Measurements from ENCODE around the gene B4GAT1.
"Not testable (repeated sequence)": the region's sequence is repeated elsewhere in the genome, so short reads cannot be mapped to it uniquely, and the experiment has no call there.

Gene B4GAT1

GRCh38 chr11:66335531-66336233, 11.7 kb downstream of the B4GAT1 start:
- DNase-seq: no peak

- DNase-seq: no peak
Measured at GRCh38 chr11:66334605-66335442, 12.6 kb downstream of the B4GAT1 start.

GRCh38 chr11:66333896-66334604, 13.4 kb downstream of the B4GAT1 start:
- DNase-seq: no peak

GRCh38 chr11:66333220-66333877, 14.1 kb downstream of the B4GAT1 start:
- DNase-seq: no peak

- no peak for DNase-seq
Measured at GRCh38 chr11:66332371-66333219, 14.8 kb downstream of the B4GAT1 start.

- no peak for DNase-seq
Measured at GRCh38 chr11:66331542-66332370, 15.7 kb downstream of the B4GAT1 start.

DNA sequence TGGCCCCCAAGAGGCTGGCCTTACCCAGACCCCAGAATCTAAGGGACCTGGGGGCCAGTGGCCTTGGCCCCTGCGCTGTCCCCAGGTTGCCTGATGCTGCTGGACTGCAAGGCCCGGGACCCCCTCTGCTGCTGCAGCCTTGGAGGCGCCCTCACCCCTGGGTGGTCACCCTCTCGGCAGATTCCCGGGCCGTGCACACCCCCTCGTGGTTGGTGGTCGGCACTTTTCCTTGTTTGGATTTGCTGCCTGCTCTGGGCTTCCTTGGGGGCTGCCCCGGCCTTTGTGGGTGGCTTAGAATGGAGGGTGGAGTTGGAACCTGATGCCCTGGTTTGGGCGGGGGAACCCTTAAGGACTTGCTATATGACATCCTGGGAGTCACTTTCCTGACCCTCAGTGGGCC, 16.5 kb downstream of the B4GAT1 start:
- no peak for DNase-seq

GRCh38 chr11:66329165-66329673, 18.2 kb downstream of the B4GAT1 start:
- DNase-seq: no peak

GRCh38 chr11:66328302-66329144, 18.9 kb downstream of the B4GAT1 start:
- DNase-seq: peak; percentile 79

GRCh38 chr11:66328031-66328301, 19.5 kb downstream of the B4GAT1 start:
- no peak for DNase-seq

DNA sequence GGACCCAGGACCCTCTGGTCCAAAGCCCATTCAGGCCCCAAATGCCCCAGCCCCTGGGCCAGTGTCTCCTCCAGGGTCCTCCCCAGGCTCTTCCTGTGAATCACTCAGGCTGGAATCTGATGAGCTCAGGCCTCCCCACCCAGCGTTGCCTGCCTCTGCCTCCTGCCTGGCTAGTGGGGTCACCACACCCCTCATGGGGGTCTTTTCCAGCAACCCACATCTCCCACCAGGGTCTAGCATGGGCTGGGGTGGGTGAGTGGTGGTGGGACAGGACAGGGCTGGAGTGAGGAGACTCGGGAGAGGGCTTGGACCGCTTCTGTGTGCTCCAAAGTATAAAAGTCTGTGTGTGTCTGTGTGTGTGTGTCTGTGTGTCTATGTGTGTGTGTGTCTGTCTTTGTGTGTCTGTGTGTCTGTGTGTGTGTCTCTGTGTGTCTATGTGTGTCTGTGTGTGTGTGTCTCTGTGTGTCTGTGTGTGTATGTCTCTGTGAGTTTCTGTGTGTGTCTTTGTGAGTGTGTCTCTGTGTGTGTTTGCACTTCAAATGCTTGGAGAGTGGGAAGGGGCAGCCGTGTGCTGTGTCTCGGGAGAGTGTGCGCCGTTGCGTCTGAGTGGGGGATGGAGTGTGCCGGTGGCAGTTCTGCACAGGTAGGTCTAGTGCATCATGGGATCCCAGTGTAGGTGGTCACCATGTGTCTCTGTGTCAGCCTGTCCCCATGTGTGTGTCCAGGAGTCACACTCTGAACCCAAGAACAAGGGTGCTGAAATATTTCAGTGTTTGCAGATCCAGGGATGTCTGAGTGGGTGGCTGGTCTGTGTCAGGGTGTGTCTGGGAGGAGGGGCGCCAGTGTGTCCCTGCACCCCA, 20.0 kb downstream of the B4GAT1 start:
- DNase-seq: no peak

GRCh38 chr11:66326261-66327111, 20.9 kb downstream of the B4GAT1 start:
- DNase-seq: no peak

DNA sequence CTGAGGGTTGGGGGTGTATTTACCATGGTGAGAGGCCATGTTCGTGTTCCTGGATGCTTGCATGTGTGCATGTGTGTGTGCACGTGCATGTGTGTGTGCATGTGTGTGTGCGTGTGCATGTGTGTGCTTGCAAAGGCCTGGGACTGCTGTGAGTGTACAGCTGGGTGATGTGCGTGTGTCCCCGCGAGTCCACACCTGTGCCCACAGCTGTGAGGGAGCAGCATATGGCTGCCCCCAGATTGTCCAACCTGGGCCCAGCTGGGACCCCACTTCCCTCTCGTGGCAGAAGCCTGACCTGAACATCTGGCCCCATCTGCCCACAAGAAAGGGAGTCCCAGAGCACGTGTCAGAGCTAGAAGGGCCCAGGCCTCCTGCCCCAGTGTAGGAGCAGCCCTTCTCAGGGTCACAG, 22.2 kb downstream of the B4GAT1 start:
- DNase-seq: no peak

GRCh38 chr11:66324664-66325063, 22.8 kb downstream of the B4GAT1 start:
- no peak for DNase-seq

DNA sequence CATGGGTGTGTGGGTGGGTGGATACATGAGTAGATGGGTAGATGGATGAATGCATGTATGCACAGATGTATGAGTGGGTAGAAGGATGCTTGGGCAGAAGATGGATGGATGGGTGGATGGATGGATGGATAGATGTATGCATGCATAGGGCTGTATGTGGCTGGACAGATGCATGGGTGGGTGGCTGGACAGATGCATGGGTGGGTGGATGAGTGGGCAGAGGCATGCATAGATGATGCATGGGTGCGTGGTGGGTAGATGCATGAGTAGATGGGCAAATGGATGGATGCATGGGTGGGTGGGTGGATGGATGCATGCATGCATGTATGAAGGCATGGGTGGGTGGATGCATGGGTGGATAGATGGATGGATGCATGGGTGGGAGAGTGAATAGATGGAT, 23.7 kb downstream of the B4GAT1 start:
- DNase-seq: no peak

GRCh38 chr11:66322732-66323427, 24.5 kb downstream of the B4GAT1 start:
- DNase-seq: no peak

GRCh38 chr11:66321606-66322005, 25.8 kb downstream of the B4GAT1 start:
- no peak for DNase-seq

GRCh38 chr11:66320748-66321147, 26.7 kb downstream of the B4GAT1 start:
- not testable (repeated sequence) for DNase-seq

Data from midbrain (tissue), 1 donor.